ENCODE measurements around the gene ATAD3A.

- TF ChIP-seq CTCF (IDR thresholded peaks at IDR 0.05) = no peak
- no peak for TF ChIP-seq POLR2A (IDR thresholded peaks at IDR 0.05)
- TF ChIP-seq POLR2AphosphoS5 (IDR thresholded peaks at IDR 0.05; ENCODE audit: insufficient read depth in 1 of 2, low read depth in 1 of 2) = no peak
Measured at GRCh38 chr1:1582585-1583346, 70.8 kb downstream of the ATAD3A start.

All from vagina (tissue), 2 donors.